ENCODE measurements around the gene KRT14.

Gene KRT14

DNA sequence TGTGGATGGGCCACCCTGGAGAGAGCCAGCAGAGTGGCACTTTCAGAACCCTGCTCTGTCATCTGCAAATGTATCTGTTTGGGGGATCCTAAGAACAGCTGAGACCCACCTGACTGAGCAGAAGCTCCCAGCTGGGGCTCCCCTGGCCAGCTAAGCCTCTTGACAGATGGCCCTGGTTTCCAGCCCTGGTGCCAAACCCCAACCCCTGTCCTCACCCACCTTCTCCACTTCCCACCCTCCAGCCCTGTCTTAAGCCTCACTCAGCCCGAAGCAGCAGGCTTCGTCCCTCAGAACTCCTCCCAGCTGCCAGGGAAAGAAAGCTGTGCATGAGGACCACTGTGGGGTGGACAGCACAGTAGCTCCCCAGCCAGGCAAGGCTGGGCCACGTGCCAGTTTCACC, 11.4 kb downstream of the KRT14 start:
- no peak for DNase-seq

DNA sequence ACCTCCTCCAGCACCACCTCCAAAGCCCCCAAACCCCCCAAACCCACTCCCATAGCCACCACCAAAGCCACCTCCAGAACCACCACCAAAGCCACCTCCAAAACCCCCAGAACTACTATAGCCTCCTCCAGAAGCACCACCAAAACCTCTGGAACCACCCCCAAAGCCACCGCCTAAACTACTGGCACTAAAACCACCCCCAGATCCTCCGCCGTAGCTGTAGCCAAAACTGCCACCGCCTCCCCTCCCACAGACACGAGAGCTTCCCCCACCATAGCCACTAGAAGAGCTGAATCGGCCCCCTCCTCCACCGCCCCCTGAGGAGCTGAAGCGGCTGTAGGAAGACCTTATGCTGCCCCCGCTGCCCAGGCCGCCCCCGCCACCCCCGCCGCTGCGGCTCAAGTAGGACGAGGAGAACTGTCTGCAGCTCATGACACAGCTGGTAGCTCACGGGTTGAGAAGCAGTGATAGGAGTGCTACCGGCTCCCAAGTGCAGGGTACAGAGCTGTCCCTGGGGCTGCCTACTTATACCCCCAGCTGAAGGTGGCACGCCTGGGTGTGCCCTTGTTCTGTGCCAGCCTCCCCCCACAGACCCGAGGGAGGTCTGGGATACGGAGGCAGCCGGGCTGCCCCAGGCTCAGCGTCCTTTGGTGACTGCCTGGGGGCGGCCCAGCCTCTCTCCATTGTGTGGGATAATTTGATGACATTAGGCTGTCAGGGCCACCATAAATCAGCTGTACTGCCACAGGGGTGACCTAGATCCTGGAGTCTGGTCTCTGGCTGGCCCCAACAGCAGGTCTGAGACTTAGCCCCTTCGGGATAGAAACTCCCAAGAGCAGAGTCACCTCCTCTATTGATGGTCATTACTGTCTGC, 14.9 kb downstream of the KRT14 start, which contains the start of gene KRT9:
Gene KRT9, minus strand, starts transcription at position 499 of the 874 bp plus-strand sequence. Its CDS starts 67 bp downstream, at position 432.
- no peak for DNase-seq

DNA sequence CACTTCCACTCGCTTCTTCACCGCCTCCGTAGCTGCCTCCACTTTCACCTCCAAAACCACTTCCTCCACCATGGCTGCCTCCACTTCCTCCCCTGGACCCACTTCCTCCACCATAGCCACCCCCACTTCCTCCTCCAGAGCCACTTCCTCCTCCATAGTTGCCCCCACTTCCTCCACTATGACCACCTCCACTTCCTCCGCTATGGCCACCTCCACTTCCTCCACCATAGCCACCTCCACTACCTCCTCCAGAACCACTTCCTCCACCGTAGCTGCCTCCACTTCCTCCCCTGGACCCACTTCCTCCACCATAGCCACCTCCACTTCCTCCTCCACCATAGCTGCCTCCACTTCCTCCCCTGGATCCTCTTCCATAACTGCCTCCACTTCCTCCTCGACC, 19.4 kb downstream of the KRT14 start:
- no peak for DNase-seq

DNA sequence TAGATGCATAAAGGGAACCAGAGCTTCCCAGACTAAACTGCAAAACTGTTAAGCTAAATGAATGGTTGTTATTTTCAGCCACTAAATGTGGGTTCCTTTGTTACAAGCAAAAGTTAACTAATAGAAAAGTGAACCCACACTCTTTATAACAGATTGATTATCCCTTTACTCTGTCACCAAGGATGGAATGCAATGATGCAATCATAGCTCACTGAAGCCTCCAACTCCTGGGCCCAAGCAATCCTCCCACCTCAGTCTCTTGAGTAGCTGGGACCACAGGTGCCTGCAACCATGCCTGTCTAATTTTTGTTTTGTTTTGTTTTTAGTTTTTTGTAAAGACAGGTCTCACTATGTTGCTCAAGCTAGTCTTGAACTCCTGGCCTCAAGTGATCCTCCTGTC, 21.4 kb downstream of the KRT14 start:
- DNase-seq: no peak

DNA sequence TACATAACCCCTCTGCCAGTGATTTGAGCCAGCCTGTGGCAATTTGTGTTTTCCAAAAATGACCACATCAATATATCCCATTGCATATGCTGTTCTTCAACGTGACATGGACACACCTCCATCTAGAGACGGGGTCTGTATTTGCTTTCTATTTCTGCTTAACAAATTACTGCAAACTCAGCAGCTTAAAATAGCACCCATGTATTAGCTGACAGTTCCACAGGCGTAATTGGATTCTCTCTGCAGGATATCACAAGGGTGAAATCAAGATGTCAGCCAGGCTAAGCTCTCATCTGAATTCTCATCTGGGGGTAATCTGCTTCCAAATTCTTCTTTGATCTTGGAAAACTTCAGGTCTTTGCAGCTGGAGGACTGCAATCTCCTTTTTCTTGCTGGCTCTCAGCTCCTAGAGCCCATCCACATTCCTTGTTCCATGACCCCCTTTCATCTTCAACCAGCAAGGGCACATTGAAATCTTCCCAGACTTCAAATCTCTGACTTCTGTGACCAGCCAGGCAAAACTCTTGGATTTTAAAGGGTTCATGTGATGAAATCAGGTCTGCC, 23.0 kb downstream of the KRT14 start:
- DNase-seq: no peak

DNA sequence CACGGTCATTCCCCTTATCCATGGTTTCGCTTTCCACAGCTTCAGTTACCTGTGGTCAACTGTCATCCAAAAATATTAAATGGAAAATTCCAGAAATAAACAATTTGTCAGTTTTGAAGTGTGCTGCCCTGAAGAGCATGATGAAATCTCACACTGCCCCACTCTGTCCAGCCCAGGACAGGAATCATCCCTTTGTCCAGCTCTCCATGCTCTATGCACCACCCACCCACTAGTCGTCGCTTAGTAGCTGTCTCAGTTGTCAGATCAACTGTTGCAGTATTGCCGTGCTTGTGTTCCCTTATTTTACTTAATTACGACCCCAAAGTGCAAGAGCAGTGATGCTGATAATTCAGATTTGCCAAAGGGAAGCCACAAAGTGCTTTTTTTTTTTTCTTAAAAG, 25.1 kb downstream of the KRT14 start:
- no peak for DNase-seq

DNA sequence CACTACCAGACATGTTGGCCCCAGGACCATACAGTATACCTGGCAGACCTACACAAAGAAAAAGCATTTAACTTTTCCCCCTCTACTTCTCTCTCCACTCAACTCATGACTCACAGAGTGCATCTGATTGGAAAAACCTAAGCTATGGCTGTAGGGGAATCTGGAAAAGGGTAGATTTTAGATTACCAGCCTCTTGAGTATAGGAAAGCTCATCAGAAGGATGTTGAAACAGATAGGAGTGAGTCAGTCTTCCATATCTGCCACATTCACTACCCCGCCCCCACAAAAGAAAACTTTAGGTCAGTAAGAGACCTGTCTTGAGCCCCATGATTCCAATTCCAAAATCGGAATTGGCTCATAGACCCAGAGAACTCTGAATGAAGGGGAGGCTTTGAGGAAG, 27.1 kb downstream of the KRT14 start:
- DNase-seq: no peak

DNA sequence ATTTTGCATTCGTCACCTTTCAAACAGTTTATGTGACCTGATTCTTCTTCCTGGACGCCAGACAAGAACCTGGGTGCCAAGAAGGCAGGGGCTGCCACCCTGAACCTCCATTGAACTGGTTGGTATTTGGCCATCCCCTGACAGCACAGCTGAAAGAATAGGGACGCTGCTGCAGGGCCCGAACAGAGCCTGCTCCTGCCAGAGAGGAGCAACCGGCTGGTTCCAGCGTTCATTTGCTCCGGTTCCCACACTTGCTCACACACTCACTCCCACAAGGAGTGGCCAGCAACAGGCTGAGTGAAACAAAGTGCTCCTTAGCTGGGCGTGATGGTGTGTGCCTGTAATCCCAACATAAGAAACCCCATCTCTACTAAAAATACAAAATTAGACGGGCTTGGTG, 29.8 kb downstream of the KRT14 start:
- DNase-seq: no peak

DNA sequence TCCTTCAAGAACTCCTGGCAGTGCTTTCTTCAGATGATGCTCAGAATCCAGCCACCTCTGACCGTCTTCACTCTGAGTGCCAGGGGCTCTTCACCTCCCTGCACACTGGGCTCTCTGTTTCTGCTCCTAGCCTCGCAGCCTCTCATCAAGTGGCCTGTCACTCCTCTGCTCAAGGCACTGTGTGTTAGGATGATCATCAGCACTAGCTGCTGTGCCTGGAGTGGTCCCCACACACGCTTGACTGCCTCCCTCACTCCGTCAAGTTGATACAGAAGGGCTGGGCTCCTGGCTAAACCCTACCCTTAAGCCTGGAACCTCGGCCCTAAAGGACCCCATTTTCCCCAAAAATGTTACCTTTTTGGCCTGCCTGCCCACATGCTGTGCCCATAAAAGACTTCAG, 30.4 kb downstream of the KRT14 start:
- no peak for DNase-seq

DNA sequence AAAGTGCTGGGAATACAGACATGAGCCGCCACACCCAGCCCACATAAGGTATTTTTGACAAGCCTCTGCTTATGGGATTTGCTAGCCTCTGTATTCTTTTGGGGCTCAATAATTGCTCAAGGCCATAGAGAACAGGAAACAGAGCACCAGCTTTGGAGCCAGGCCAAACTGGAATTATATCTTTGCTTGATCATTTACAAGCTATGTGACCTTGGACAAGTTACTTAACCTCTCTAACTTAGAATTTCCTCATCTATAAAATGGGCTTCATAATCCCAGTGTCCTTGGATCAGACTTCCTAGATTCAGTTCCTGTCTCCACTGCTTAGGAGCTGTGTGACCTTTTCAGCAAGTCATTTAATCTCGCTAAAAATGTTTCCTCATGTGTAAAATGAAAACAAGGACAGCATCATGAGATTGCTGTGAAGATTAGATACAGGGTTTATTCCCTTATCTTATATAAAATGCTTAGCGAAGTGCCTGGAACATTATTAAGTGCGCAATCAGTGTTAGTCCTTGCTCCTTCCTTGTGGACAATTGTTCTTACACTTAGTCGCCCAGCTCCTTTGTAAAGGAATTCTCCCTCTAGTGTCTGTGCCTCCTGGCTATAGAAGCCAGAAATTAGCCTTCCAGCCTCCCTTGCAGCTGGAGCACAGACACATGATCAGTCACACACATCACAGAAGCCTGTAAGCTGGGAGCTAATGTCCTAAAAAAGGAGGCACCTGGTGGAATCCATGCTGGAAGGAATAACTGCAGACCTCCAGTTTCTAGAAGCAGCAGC, 31.4 kb downstream of the KRT14 start:
- no peak for DNase-seq

DNA sequence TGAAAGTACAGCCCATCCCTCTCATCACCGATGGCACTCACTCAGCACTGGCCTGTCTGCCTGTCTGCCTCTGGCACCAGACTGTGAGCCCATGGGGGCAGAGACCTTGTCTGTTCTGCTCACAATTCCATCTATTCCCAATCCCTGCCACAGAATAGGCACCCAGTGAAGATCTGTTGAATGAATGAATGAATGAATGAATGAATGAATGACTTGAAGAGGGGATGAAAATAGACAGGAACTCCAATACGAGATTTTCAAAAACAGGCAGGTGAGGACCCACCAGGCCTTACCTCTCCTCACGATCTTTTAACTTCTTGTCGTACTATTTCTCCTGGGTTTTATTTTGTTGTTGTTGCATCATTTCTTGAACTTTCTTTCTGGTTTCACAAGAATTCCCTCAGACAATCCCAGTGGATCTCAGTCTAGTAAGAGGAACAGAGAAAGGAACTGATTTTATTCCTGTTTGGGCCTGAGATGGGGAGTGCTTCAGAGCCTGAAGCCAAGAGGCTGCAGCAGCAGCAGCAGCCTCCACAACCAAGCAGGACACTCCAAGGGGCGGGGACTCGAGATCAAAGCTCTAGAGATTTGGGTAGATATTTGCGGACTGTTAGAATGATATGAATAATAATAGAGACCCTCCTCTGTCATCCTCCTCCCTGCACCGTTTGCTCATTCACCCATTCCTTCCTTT, 32.6 kb downstream of the KRT14 start:
- DNase-seq: no peak

DNA sequence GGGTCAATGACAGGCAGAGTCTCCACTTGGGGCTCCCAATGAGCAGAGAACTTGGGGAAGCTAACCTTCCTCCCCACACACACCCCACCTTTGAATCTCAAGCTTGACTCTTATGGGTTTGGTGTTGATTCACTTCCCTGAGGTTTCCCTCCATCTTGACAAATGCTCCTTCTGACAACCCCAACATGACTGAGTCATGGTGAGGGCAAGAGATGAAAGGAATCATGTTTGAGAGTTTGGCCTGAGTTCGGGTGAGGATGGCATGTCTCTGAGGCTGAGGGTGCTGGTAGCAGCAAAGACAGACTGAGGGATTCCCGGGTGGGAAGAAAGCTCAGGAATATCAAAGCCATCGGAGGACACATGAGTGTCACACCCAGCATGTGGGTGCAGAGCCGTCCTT, 33.5 kb downstream of the KRT14 start:
- DNase-seq: no peak

DNA sequence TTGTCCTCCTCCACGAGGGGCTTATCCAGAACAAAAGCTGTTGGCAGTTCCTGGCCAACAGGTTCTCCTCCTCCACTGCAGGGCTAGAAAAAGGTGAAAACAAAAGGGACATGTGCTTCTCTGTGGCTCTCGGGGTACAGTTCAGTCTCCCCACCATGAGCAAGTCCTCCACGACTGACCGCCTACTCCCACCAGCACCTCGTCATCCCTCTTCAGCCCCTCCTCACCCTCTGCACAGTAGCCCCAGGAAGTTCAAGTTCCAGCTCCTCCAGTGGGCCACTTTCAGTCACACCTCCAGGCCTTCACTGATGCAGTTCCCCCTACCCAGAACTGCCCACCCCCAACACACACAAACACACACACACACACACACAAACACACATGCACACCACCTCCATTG, 34.2 kb downstream of the KRT14 start:
- no peak for DNase-seq

DNA sequence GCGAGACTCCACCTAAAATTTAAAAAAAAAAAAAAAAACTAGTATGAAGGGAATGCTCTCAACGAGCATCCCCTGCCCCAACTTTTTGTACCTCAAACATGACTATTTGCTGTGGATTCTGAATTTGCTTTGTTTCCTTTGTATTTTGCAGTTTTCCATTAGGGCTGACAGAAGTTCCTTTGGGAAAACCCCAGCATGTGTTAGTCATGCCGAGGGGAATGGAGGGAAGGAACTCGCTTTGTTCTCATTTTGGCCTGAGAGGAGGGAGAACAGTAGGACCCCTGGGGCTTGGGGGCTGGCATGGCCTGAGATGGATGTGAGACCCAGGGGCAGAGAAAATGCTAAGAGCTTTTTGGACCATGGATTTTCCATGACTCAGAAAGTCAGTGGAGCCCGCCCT, 35.3 kb downstream of the KRT14 start:
- DNase-seq: no peak

DNA sequence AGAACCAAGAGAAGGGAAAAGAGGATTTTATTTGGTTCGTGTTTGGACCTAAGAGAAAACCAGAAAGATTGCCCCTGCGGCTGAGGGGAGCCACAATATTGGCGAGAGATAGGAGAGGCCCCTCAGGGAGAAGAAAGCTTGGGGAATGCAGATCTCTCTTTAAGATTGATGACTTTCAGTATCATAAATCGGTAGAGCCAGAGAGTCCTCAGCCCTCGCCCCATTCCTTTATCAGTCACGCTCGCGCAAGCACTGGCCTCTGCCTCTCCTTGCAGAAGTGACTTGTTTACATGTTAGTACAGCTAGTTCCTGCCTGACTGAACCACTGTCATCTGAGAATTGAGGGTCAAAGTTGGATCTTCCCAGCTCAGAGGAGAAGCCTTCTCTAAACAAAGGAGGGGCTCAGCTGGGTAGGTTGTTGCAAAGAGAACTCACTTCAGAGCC, 37.1 kb downstream of the KRT14 start:
- DNase-seq: no peak

DNA sequence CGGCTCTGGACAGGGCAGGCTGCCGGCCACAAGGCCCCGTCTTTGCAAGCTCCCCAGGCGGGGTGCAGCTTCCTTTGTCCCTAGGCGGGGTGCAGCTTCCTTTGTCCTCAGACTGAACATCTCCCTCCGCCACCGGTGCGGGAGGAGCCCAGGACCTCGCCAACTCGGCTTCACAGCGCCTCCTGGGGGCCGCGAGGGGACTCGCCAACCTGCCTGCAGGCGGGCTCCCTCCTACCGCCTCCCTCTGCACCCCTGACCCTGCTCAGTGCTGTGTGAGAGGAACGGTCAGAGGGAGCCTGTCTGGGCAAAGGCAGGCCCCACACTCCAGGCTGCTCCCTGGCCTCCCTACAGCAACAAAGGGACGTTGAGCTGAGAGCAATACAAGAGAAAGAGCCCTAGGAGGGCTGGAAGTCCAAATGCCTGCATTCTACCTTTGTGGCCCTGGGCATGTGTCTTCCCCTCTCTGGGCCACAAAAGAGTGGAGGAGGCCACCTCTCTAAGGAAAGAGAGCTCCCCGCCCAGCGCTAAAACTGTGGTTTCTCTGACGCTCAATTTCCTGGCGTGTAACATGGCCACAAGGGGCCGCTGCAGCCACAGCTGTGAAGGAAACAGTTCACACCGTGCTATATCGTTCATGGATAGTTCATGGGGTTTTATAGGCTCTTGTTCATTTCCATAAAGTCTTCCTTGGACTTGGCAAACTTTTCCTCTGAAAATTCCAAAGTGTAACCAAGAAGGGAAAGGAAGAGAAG, 37.7 kb downstream of the KRT14 start:
- DNase-seq: peak; percentile 92

DNA sequence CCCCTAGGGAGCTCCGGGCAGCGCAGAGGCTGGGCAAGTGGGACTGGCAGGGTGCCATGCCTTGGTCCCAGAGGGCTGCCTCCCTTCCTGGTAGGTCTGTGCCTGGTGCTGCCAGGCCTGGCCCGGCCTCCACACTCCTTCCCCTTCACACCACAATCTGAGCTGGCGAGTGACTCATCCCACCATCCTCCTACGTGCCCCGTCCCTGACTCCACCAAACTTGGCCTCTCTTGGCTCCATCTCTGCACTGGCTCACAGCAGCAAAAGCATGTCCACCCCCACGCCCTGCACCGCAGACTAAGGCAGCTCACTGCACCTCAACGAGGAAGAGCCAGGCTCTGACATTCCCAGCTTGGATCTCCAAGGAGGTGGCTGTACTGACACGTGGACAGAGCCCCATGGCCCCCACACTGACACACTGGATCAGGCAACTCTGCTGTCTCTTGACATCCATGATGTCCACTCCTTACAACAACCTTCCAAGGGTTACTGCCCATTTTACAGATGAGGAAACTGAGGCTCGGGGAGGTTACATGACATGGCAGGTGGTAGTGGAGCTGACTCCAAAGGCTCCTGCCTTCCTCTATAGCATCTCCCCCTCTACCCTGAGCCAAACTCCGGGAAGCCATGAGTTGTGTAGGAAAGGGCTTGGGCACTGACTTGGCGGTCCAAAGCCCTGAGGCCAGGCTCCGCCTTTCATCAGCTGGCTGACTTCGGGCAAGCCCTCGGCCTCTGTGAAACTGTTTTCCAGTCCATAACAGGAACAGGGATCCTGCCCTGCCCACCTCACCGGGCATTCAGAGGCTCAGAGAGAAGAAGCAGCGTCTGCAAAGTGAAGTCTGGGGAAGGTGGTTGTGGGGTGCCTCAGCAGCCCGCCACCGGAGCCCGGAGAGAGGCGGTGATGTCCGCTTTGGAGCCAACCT, 38.5 kb downstream of the KRT14 start:
- DNase-seq: peak; percentile 70

DNA sequence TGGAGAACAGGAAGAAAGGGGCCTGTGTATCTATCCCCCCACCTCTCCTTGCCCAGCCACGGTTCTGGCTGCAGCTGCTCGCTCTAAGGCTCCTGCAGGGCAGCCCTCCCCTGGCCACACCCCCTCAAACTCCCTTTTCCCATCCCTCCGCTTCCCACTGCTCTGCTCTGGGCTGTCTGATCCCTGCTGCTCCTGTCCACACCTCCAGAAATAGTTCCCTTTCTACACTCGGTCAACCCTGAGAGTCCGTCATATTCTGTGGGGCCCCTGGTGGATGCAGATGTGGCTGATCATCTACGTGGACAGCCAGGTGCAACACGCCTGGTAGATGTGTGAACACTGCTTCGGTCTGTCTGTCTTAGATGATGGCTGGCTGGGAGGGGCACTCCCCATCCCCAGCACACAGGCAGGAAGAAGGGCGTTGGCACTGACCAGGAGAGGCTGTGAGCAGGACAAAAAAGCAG, 39.3 kb downstream of the KRT14 start:
- DNase-seq: no peak

DNA sequence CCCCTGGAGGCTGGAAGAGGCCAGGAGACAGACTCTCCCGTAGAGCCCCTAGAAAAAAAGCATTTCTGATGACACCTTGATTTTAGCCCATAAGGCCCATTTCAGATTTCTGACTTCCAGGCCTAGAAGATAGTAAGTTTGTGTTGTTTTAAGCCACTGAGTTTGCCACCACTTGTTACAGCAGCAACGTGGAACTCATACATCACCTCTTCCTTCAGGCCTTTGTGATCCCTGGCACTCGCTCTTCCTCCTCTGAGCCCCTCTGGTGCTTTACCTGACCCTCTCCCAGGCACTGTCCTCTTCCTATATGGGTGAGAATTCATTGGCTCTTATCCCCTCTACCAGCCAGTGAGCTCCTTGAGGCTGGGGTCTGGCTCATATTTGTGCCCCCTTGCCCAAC, 39.9 kb downstream of the KRT14 start:
- DNase-seq: no peak

DNA sequence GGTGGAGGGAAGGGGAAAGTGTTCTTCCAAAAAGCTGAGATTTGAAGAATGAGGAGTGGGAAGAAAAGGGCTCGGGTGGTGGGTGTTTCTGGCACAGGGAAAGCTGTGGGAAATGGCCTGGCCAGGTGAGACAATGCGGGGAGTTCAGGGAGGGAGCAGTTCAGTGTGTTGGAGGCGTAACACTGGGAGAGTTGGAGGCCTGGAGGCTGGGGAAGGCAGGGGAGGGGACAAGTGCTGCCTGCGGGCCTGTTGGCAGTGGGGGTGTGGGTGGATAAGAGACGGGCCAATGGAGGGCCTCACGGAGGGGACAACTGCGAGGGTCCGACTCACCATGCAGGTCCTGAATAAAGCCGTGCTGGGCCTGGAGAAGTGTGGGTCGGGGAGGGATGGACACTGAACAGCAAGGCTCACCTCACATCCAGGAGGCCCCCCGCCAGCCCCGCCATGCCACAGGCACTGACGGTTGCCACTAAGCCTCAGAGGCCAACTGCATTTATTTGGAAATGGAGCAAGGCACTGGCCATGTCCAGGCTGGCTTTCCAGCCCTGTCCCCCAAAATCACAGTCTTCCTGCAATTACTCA, 40.8 kb downstream of the KRT14 start:
- no peak for DNase-seq

DNA sequence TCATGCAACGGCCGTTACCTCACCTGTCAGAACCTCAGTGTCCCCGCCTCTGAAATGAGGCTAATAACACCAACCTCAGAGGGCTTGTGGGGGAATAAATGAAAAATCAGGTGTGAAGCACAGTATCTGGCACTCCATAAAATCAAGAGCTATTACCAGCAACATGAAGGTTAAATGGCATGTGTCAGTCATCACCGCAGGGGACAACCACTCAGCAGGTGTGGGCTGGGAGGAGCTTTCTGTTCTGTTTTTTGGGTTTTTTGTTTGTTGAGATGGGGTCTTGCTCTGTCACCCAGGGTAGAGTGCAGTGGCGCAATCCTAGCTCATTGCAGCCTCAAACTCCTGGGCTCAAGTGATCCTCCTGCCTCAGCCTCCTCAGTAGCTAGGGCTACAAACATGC, 41.8 kb downstream of the KRT14 start:
- no peak for DNase-seq
